ENCODE measurements around the gene MYBPH. TPM values are rescaled to one million over a fixed set of nuclear protein-coding genes. Genes with fewer than 3 reads are reported as not detected.

Gene MYBPH
- total RNA-seq, 5 donors from 2014 or later (not counting 1 experiment from before 2014, with no cell fraction given), result not detected

DNA sequence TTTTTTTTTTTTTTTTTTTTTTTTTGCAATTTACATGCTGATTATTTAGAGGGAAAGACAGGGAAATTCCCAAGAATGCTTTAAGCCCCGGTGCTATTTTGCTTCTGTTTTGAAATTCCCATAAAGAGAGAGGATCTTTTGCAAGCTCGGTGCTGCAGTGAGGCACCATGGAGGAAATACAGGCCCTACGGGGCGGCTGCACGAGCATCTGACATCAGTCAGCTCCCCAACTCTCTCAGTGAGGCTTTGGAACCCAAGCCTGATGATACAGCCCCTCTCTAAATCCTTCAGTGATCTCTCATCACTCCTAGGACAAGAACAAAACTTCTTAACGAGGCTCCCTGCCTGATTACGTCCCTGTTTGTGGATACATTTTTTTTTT is 11.7 kb upstream of the MYBPH start:
- Histone ChIP-seq H3K36me3 (ENCODE audit: control insufficient read depth in 2 of 2, extremely low read depth in 1 of 2, insufficient read depth in 1 of 2, low read length in 1 of 2) (no peaks in the 10 kb centered on the region), H3K4me1 (ENCODE audit: control insufficient read depth in 1 of 2, extremely low read depth in 1 of 2, insufficient read depth in 2 of 2, low read length in 2 of 2) (no peaks in the 10 kb centered on the region), H3K27me3 (replicated peaks in 1 of 2; ENCODE audit: control insufficient read depth in 2 of 2, extremely low read depth in 1 of 2, insufficient read depth in 2 of 2, low read length in 1 of 2) (peaks cover 0 to 12% of the 10 kb centered on the region in 2 experiments), H3K4me3 (ENCODE audit: control insufficient read depth in 1 of 2, extremely low read depth in 1 of 2, low read length in 1 of 2) (no peak overlapping the region), H3K27ac (ENCODE audit: low read length) (no peak overlapping the region), H3K9me3 (no peaks in the 10 kb centered on the region)
- peaks cover 4% of the 10 kb centered on the region in 2 donors for H3K27me3 Mint-ChIP-seq
- ChIA-PET CTCF (no interaction called here), POLR2A (no interaction called here)
- no peaks in the 10 kb centered on the region for H3K36me3 Mint-ChIP-seq
- H3K9me3 Mint-ChIP-seq, result no peaks in the 10 kb centered on the region
- DNase-seq (no peak), ATAC-seq (replicated peaks in 1 of 4) (no peak)
- WGBS (ENCODE audit: insufficient coverage), result 61% methylated on average over 3 of the region's 7 CpGs
- H3K4me3 Mint-ChIP-seq, result no peak overlapping the region
- H3K4me1 Mint-ChIP-seq, result peaks cover 0 to 3% (median 0%) of the 10 kb centered on the region in 3 donors
- no peak overlapping the region for H3K27ac Mint-ChIP-seq

DNA sequence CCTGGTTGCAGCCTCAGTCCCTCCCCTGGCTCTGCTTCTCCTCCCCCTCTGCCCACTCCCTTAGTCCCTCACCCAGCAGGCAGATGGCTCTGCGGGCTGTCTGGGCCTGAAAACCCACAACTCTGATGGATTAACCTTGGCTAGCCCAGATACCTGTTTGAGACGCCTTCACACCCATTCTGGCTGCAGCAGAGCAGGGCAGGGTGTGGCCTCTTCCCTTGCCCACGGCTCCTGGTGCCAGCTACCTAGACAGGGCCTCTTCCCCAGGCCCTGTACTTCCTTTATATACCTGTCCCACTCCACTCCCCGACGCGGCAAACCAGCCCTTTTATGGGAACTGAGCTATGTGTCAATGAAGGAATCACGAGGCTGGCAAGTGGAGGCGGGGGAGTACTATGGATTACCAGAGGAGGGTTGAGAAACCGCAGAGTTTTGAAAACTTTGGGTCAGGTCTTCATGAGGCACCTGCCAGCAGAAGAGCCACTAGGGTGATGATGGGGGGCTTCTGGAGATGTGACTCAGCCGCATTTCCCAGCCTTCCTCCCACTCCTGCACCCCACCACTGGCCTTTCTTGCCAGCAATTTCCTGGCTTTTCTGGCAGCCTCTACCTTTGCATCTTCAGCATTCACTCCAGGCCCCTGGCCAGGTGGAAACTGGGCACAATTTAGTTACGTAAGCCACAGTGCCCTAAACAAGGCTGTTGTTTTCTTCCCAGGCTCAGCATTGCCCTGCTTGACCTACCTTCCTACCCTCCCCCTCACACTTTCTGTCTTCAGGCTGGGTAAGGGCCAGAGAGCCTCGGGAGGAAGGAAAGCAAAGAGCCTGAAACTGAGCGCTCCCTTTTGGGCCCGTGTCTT is 11.0 kb upstream of the MYBPH start, which contains the start of gene CHI3L1:
Gene CHI3L1 (minus strand): TSS at position 259 of the 858 bp plus-strand sequence. CDS start 81 bp downstream, at position 178.
- Histone ChIP-seq H3K27me3 (replicated peaks in 1 of 2; ENCODE audit: control insufficient read depth in 2 of 2, extremely low read depth in 1 of 2, insufficient read depth in 2 of 2, low read length in 1 of 2) (peaks cover 0 to 13% of the 10 kb centered on the region in 2 experiments), H3K4me3 (ENCODE audit: control insufficient read depth in 1 of 2, extremely low read depth in 1 of 2, low read length in 1 of 2) (no peak within 1 kb of the TSS), H3K4me1 (ENCODE audit: control insufficient read depth in 1 of 2, extremely low read depth in 1 of 2, insufficient read depth in 2 of 2, low read length in 2 of 2) (no peaks in the 10 kb centered on the region), H3K9me3 (no peaks in the 10 kb centered on the region), H3K36me3 (ENCODE audit: control insufficient read depth in 2 of 2, extremely low read depth in 1 of 2, insufficient read depth in 1 of 2, low read length in 1 of 2) (no peaks in the 10 kb centered on the region), H3K27ac (ENCODE audit: low read length) (no peak within 1 kb of the TSS)
- DNase-seq, result no peak
- H3K27me3 Mint-ChIP-seq, result peaks cover 4% of the 10 kb centered on the region in 2 donors
- no peak for ATAC-seq (replicated peaks in 1 of 4)
- no peak within 1 kb of the TSS for H3K27ac Mint-ChIP-seq
- no peaks in the 10 kb centered on the region for H3K36me3 Mint-ChIP-seq
- H3K4me3 Mint-ChIP-seq, result no peak within 1 kb of the TSS
- POLR2A ChIA-PET, result no interaction called here
- H3K4me1 Mint-ChIP-seq, result peaks cover 0 to 3% (median 0%) of the 10 kb centered on the region in 3 donors
- CTCF ChIA-PET, result no interaction called here
- 33% methylated on average over 3 of the region's 14 CpGs for WGBS (ENCODE audit: insufficient coverage)
- H3K9me3 Mint-ChIP-seq, result no peaks in the 10 kb centered on the region

- H3K27ac Mint-ChIP-seq, result no peak overlapping the region
- no peaks in the 10 kb centered on the region for H3K9me3 ChIP-seq
- H3K36me3 Mint-ChIP-seq, result no peaks in the 10 kb centered on the region
- H3K27me3 ChIP-seq (replicated peaks in 1 of 2; ENCODE audit: control insufficient read depth in 2 of 2, extremely low read depth in 1 of 2, insufficient read depth in 2 of 2, low read length in 1 of 2), result peaks cover 0 to 14% of the 10 kb centered on the region in 2 experiments
- no peak for ATAC-seq (replicated peaks in 1 of 4)
- H3K27me3 Mint-ChIP-seq, result peaks cover 0 to 4% of the 10 kb centered on the region in 2 donors
- no peaks in the 10 kb centered on the region for H3K4me1 ChIP-seq (ENCODE audit: control insufficient read depth in 1 of 2, extremely low read depth in 1 of 2, insufficient read depth in 2 of 2, low read length in 2 of 2)
- no peak for DNase-seq
- H3K4me3 Mint-ChIP-seq, result no peak overlapping the region
- H3K9me3 Mint-ChIP-seq, result no peaks in the 10 kb centered on the region
- no peak overlapping the region for H3K27ac ChIP-seq (ENCODE audit: low read length)
- H3K4me1 Mint-ChIP-seq, result peaks cover 0 to 3% (median 0%) of the 10 kb centered on the region in 3 donors
- CTCF ChIA-PET, result no interaction called here
- H3K36me3 ChIP-seq (ENCODE audit: control insufficient read depth in 2 of 2, extremely low read depth in 1 of 2, insufficient read depth in 1 of 2, low read length in 1 of 2), result no peaks in the 10 kb centered on the region
- POLR2A ChIA-PET, result no interaction called here
- H3K4me3 ChIP-seq (ENCODE audit: control insufficient read depth in 1 of 2, extremely low read depth in 1 of 2, low read length in 1 of 2), result no peak overlapping the region
- WGBS (ENCODE audit: insufficient coverage), result no CpG with 5 or more reads among the region's 5 CpGs
Observed at GRCh38 chr1:203186091-203186445, 10.4 kb upstream of the MYBPH start.

DNA sequence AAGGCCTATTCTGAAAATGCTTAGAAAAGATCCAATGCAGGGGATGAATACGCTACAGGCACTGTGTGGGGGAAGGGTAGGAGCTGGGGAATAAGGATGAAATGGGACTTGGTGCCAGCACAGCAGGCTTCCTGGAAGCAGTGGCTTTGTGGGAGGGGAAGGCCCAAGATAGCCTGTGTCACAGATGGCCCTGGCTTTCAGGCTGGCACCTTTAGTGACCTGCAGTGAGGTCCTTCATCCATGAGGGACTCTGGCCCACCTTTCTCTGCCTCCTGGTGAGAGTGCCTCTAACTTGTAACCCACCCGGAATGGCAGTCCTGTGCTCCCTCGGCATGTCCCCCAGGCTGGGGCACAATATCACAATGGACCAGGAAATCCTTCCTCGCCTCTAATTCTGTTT is 10.0 kb upstream of the MYBPH start:
- H3K36me3 ChIP-seq (ENCODE audit: control insufficient read depth in 2 of 2, extremely low read depth in 1 of 2, insufficient read depth in 1 of 2, low read length in 1 of 2), result no peaks in the 10 kb centered on the region
- H3K27ac ChIP-seq (ENCODE audit: low read length), result no peak overlapping the region
- ChIA-PET CTCF (no interaction called here), POLR2A (no interaction called here)
- H3K36me3 Mint-ChIP-seq, result no peaks in the 10 kb centered on the region
- H3K27me3 ChIP-seq (replicated peaks in 1 of 2; ENCODE audit: control insufficient read depth in 2 of 2, extremely low read depth in 1 of 2, insufficient read depth in 2 of 2, low read length in 1 of 2), result peaks cover 0 to 17% of the 10 kb centered on the region in 2 experiments
- no peaks in the 10 kb centered on the region for H3K9me3 Mint-ChIP-seq
- H3K4me1 ChIP-seq (ENCODE audit: control insufficient read depth in 1 of 2, extremely low read depth in 1 of 2, insufficient read depth in 2 of 2, low read length in 2 of 2), result no peaks in the 10 kb centered on the region
- peaks cover 0 to 3% (median 0%) of the 10 kb centered on the region in 3 donors for H3K4me1 Mint-ChIP-seq
- no peak overlapping the region for H3K27ac Mint-ChIP-seq
- DNase-seq, result no peak
- no peaks in the 10 kb centered on the region for H3K9me3 ChIP-seq
- 85% methylated on average over 4 of the region's 4 CpGs for WGBS (ENCODE audit: insufficient coverage)
- H3K4me3 Mint-ChIP-seq, result no peak overlapping the region
- peaks cover 0 to 8% of the 10 kb centered on the region in 2 donors for H3K27me3 Mint-ChIP-seq
- no peak overlapping the region for H3K4me3 ChIP-seq (ENCODE audit: control insufficient read depth in 1 of 2, extremely low read depth in 1 of 2, low read length in 1 of 2)
- no peak for ATAC-seq (replicated peaks in 1 of 4)

GRCh38 chr1:203185061-203185461 is 9.4 kb upstream of the MYBPH start:
- H3K27me3 ChIP-seq (replicated peaks in 1 of 2; ENCODE audit: control insufficient read depth in 2 of 2, extremely low read depth in 1 of 2, insufficient read depth in 2 of 2, low read length in 1 of 2), result peaks cover 0 to 17% of the 10 kb centered on the region in 2 experiments
- Mint-ChIP-seq H3K4me3 (no peak overlapping the region), H3K9me3 (no peaks in the 10 kb centered on the region), H3K36me3 (no peaks in the 10 kb centered on the region), H3K4me1 (peaks cover 0 to 3% (median 0%) of the 10 kb centered on the region in 3 donors), H3K27me3 (peaks cover 0 to 8% of the 10 kb centered on the region in 2 donors), H3K27ac (no peak overlapping the region)
- ChIA-PET CTCF (no interaction called here), POLR2A (no interaction called here)
- H3K36me3 ChIP-seq (ENCODE audit: control insufficient read depth in 2 of 2, extremely low read depth in 1 of 2, insufficient read depth in 1 of 2, low read length in 1 of 2), result no peaks in the 10 kb centered on the region
- no peaks in the 10 kb centered on the region for H3K9me3 ChIP-seq
- no peaks in the 10 kb centered on the region for H3K4me1 ChIP-seq (ENCODE audit: control insufficient read depth in 1 of 2, extremely low read depth in 1 of 2, insufficient read depth in 2 of 2, low read length in 2 of 2)
- H3K27ac ChIP-seq (ENCODE audit: low read length), result no peak overlapping the region
- H3K4me3 ChIP-seq (ENCODE audit: control insufficient read depth in 1 of 2, extremely low read depth in 1 of 2, low read length in 1 of 2), result no peak overlapping the region
- 90% methylated on average over 6 of the region's 10 CpGs for WGBS (ENCODE audit: insufficient coverage)
- DNase-seq (no peak), ATAC-seq (replicated peaks in 1 of 4) (no peak)

DNA sequence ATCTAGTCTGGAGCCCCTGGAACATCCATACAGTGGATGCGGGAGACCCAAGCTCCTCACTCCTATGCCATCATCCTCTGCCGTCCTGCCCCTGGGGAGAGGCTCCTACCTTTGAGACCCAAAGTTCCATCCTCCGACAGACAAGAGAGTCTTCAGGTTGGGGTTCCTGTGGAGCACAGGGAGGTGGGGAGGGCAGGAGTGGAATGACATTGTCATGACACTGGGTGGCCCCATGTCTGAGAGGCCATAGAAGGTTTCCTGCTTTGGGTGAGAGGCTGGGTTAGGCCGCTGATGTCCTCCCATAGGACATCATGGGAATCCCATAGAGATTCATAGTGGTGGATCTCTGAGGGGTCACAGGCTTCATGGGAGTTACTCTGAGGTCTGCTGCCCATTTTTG is 8.8 kb upstream of the MYBPH start:
- no peaks in the 10 kb centered on the region for H3K36me3 ChIP-seq (ENCODE audit: control insufficient read depth in 2 of 2, extremely low read depth in 1 of 2, insufficient read depth in 1 of 2, low read length in 1 of 2)
- H3K27me3 ChIP-seq (replicated peaks in 1 of 2; ENCODE audit: control insufficient read depth in 2 of 2, extremely low read depth in 1 of 2, insufficient read depth in 2 of 2, low read length in 1 of 2), result peaks cover 0 to 16% of the 10 kb centered on the region in 2 experiments
- no peaks in the 10 kb centered on the region for H3K9me3 ChIP-seq
- Mint-ChIP-seq H3K27ac (no peak overlapping the region), H3K4me1 (peaks cover 0 to 3% (median 0%) of the 10 kb centered on the region in 3 donors), H3K27me3 (peaks cover 0 to 8% of the 10 kb centered on the region in 2 donors), H3K4me3 (no peak overlapping the region), H3K36me3 (no peaks in the 10 kb centered on the region), H3K9me3 (no peaks in the 10 kb centered on the region)
- ATAC-seq (replicated peaks in 1 of 4), result no peak
- DNase-seq, result no peak
- ChIA-PET POLR2A (no interaction called here), CTCF (no interaction called here)
- 100% methylated on average over 1 of the region's 4 CpGs for WGBS (ENCODE audit: insufficient coverage)
- no peak overlapping the region for H3K4me3 ChIP-seq (ENCODE audit: control insufficient read depth in 1 of 2, extremely low read depth in 1 of 2, low read length in 1 of 2)
- no peak overlapping the region for H3K27ac ChIP-seq (ENCODE audit: low read length)
- no peaks in the 10 kb centered on the region for H3K4me1 ChIP-seq (ENCODE audit: control insufficient read depth in 1 of 2, extremely low read depth in 1 of 2, insufficient read depth in 2 of 2, low read length in 2 of 2)

Measured in T-cell (primary cell).